Osteoblast (primary cell): ENCODE measurements around the gene TBPL2. TPM values are rescaled to one million over a fixed set of nuclear protein-coding genes. Genes with fewer than 3 reads are reported as not detected.

ENCODE experiments used
- DNase-seq: peaks from one replicate; pipeline ENCODE4 v3.0.0; 2011; ENCODE audit warnings: low spot score, mixed read lengths; ENCODE audit not compliant: insufficient read length; ENCODE audit errors: missing footprints
- H2AFZ ChIP-seq: 2 replicates; pipeline ENCODE4 v1.6.0; 2011; ENCODE audit warnings: mild to moderate bottlenecking, low read length
- H3K27ac ChIP-seq: 2 replicates; pipeline ENCODE4 v1.5.1; 2011; ENCODE audit warnings: mild to moderate bottlenecking, low read depth, low read length, moderate library complexity
- H3K27me3 ChIP-seq: 2 replicates; pipeline ENCODE4 v1.6.0; 2012; ENCODE audit warnings: mild to moderate bottlenecking, control low read depth, inconsistent platforms, low read length, moderate library complexity; ENCODE audit not compliant: insufficient read depth
- H3K36me3 ChIP-seq: 2 replicates; pipeline ENCODE4 v1.5.1; 2011; ENCODE audit warnings: mild to moderate bottlenecking, low read length, control low read depth, moderate library complexity; ENCODE audit not compliant: insufficient read depth
- H3K4me1 ChIP-seq: 2 replicates; pipeline ENCODE4 v1.5.1; 2011; ENCODE audit warnings: mild to moderate bottlenecking, low read length, control low read depth, moderate library complexity; ENCODE audit not compliant: insufficient read depth
- H3K4me2 ChIP-seq: 2 replicates; pipeline ENCODE4 v1.6.0; 2011; ENCODE audit warnings: mild to moderate bottlenecking, low read length; ENCODE audit not compliant: insufficient read depth
- H3K4me3 ChIP-seq: fragments of 200-600 bp; sonication (generic); 3 replicates; pipeline ENCODE4 v1.5.1; 2012; ENCODE audit warnings: mild to moderate bottlenecking, low read length, inconsistent platforms; ENCODE audit not compliant: insufficient read depth
- H3K79me2 ChIP-seq: 2 replicates; pipeline ENCODE4 v1.6.0; 2012; ENCODE audit warnings: mild to moderate bottlenecking, low read length, control low read depth, inconsistent platforms; ENCODE audit not compliant: insufficient read depth
- H3K9me3 ChIP-seq: 2 replicates; pipeline ENCODE4 v1.5.1; 2011; ENCODE audit warnings: low read depth, low read length, control low read depth
- H4K20me1 ChIP-seq: 2 replicates; pipeline ENCODE4 v1.6.0; 2012; ENCODE audit warnings: mild to moderate bottlenecking, low read length, control low read depth; ENCODE audit not compliant: insufficient read depth
- CTCF ChIP-seq: IDR thresholded peaks from 2 replicates; pipeline ENCODE4 v1.5.1; 2011; ENCODE audit warnings: mild to moderate bottlenecking, low read depth, low read length, moderate library complexity; ENCODE audit errors: extremely low read depth
- total RNA-seq: library from RNA; depleted of rRNA; stranded (reverse); fragments of >200 nt; gene quantifications from 2 replicates; pipeline ENCODE4 v1.2.3, GENCODE V29; 2012

Gene TBPL2
- total RNA-seq, 1 donor, result not detected

DNA sequence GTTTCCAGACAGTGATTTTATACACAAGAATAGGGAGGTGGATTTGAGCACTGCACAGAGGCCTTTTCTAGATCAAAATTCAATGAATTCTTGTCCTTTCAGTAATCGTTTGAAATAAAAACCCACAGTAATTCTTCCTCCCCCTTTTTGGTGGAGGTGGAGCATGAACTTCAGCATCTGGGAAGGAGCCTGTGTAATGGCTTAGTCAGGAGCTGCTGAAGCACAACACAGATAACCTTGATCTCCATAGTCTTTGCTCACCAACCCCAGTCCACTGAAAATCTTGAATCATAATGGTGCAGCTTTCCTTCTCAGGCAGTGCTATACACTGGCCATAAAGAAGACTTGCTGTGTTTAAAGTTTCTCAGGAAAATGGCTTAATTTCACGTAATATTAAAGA lies 6.4 kb upstream of the TBPL2 start:
- Histone ChIP-seq H3K27ac (peak overlapping the region; percentile 97), H3K79me2 (no peaks in the 10 kb centered on the region), H3K36me3 (no peaks in the 10 kb centered on the region), H3K4me2 (peak overlapping the region; percentile 81), H3K4me1 (peaks cover 36% of the 10 kb centered on the region), H3K27me3 (no peaks in the 10 kb centered on the region), H2AFZ (peak overlapping the region; percentile 81), H4K20me1 (no peaks in the 10 kb centered on the region), H3K9me3 (no peaks in the 10 kb centered on the region), H3K4me3 (peak overlapping the region; percentile 42)
- peak; percentile 88 for DNase-seq
- no peak for TF ChIP-seq CTCF

GRCh38 chr14:55446127-55446736 lies 5.8 kb upstream of the TBPL2 start:
- H3K9me3 ChIP-seq, result no peaks in the 10 kb centered on the region
- DNase-seq, result peak; percentile 73
- peak; percentile 78 for TF ChIP-seq CTCF
- peak overlapping the region; percentile 81 for H2AFZ ChIP-seq
- H3K4me2 ChIP-seq, result peak overlapping the region; percentile 81
- H3K27me3 ChIP-seq, result no peaks in the 10 kb centered on the region
- H4K20me1 ChIP-seq, result no peaks in the 10 kb centered on the region
- peak overlapping the region; percentile 97 for H3K27ac ChIP-seq
- peak overlapping the region; percentile 42 for H3K4me3 ChIP-seq
- H3K4me1 ChIP-seq, result peaks cover 30% of the 10 kb centered on the region
- no peaks in the 10 kb centered on the region for H3K79me2 ChIP-seq
- H3K36me3 ChIP-seq, result no peaks in the 10 kb centered on the region

DNA sequence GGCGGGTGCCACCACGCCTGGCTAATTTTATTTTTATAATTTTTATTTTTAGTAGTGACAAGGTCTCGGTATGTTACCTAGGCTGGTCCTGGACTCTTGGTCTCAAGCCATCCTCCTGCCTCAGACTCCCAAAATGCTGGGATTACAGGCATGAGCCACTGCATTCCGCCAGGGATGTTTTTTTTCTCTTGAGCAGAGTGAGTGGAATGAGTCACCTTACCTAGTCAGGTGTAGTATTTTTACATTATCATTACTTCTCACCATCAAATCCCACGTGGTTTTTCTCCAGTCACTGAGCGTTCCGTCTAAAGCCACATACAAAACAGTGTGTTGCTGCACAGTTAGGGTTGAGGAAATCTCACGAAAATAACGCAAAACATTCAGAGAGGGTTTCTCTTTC lies 870 bp upstream of the TBPL2 start:
- Histone ChIP-seq H2AFZ (no peak overlapping the region), H3K27me3 (peaks cover 10% of the 10 kb centered on the region), H3K36me3 (no peaks in the 10 kb centered on the region), H3K4me1 (peaks cover 3% of the 10 kb centered on the region), H3K79me2 (no peaks in the 10 kb centered on the region), H3K27ac (no peak overlapping the region), H3K4me2 (no peak overlapping the region), H3K9me3 (no peaks in the 10 kb centered on the region), H3K4me3 (no peak overlapping the region), H4K20me1 (no peaks in the 10 kb centered on the region)
- no peak for TF ChIP-seq CTCF
- DNase-seq, result no peak

DNA sequence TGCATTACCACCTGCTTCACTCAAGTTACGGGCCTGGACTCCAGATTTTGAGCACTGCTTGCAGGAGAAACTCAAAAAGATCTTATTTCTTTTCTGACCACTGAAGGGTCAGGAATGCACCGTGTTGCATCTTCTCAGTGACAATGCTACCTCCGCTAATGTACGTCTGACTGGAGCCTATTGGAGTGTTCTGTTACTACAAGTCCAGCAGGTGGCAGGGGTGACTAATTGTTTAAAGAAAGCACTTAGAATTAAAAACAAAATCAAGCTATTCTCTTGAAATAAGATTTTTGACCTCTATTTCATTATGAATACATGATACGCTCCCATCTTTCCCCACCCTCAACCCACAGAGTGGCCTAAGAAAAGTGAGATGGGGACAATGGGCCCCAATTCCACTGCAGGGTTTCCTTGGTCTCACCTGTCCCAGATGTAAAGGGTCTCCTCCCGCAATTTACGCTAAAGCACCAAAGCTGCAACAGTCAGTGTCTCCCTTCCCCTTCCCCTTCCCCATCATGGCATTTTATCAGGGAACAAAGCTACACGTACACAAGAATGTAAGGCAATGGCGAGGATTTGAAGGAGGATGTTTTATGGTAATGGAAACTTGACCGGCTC lies 2.2 kb downstream of the TBPL2 start:
- Histone ChIP-seq H4K20me1 (no peaks in the 10 kb centered on the region), H3K27ac (no peak overlapping the region), H3K79me2 (no peaks in the 10 kb centered on the region), H3K36me3 (no peaks in the 10 kb centered on the region), H2AFZ (peak overlapping the region; percentile 26), H3K4me1 (no peaks in the 10 kb centered on the region), H3K4me2 (no peak overlapping the region), H3K27me3 (peaks cover 26% of the 10 kb centered on the region), H3K9me3 (no peaks in the 10 kb centered on the region), H3K4me3 (no peak overlapping the region)
- DNase-seq, result peak; percentile 85
- peak; percentile 59 for TF ChIP-seq CTCF
